DMS114 treated with DMSO at 0.1 percent for 48 hours (cell line): Measurements from ENCODE around the gene BPIFB2.

Source experiments
- DNase-seq: peaks from one replicate; lab custom pipeline; 2025; ENCODE audit not compliant: unreplicated experiment; lab: John Stamatoyannopoulos, UW

The BPIFB2 gene

DNA sequence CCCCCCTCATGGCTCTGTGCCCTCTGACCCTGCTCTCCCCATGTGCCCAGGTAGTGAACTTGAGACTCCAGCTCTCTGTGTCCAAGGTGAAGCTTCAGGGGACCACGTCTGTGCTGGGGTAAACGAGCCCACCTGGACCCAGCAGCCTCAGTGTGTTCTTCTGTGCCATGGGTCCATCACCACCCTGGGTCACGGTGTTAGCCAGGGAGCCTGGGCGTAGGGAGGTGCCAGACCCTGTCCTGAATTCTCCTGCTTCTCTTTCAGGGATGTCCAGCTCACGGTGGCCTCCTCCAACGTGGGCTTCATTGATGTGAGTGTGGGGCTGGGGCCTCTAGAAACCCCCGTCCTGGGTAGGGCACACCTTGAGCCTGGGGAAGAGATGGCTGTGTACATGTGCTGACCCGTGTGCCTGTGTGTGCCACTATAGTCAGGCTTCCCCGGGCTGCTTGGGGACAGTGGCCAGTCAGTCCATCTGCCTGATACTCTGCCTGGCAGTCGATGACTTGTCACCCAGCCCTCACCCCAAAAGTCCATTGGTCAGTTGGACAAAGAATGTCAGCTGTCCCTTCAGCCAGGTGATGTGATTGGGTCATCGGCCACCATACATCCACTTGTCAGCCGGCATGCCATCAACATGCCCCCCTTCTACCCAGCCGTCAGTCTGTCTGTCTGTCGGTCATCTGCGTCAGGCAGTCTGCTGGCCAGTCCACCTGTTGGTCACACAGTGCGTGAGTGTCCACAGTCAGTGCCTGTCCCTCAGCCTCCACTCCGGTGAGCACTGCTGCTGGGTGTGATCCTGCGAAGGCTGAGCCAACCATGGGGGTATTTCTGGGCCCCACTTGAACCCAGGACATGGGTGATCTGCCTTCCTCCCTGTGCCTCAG lies 13.0 kb downstream of the BPIFB2 start:
- DNase-seq, result no peak

DNA sequence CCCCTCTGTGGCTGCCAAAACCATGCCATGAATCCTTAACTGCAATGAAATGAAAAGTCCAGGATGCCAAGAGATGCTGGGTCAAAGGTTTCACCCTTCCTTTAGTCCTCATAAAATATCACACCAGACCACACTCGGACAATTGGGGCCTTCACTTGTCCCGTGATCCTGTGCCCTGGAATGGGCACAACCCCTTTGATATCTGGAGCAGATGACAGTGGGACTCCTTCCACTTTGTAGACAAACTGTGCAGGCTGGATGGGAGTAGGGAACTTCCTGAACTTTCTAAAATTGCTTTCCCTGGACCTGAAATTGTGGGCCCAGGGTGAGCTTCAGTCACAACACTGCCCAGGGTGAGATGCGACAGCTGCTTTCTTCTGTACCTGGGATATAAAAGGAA lies 14.4 kb downstream of the BPIFB2 start:
- DNase-seq, result no peak

DNA sequence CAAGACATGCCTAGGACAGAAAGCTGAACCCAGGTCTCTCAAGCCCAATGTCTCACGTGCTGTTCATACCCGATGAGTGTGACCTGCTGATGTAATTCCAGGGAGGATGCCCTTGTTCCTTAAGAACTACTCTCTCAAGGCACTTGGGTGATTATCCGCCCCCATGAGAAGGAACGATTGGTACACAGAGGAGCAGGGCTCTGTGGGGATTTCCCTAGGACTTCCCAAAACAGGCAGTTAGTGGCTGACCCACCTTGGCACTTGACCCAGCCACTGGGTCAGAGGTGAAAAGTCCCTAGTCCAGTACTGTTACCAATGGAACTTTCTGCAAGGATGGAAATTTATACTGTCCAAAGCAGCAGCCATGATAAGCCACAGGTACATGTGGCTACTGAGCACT lies 14.8 kb downstream of the BPIFB2 start:
- no peak for DNase-seq

DNA sequence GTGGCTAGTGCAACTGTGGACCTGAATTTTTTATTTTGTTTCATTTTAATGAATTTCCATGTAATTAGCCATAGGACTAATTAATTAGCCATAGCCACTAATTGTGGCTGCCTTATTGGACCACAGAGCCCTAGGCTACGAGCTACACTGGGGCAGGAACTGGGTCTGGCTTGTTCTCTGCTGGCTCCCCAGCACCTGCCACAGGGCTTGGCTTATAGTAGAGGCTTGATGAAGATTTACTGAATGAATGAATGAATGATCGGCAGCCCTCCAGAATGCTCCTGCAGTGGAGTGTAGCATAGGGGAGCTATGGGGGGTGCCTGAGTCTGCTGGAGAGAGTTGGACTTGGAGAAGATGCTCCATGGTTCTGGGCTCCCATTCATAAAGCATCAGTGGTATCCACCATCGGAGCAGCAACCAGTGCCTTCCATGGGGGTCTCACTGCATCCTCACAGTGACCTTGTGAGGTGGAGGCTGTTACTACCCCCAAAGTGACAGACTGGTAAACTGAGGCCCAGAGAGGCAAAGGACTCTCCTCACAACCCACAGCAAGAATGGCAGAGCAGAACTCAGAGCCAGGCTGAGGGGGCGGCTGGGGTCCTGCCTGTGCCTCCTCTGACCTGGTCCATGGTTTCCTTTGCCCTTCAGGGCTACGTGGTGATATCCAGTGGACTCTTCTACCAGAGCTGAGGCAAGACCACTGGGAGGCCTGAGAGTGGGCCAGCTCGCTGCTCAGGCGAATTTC lies 15.4 kb downstream of the BPIFB2 start:
- no peak for DNase-seq

DNA sequence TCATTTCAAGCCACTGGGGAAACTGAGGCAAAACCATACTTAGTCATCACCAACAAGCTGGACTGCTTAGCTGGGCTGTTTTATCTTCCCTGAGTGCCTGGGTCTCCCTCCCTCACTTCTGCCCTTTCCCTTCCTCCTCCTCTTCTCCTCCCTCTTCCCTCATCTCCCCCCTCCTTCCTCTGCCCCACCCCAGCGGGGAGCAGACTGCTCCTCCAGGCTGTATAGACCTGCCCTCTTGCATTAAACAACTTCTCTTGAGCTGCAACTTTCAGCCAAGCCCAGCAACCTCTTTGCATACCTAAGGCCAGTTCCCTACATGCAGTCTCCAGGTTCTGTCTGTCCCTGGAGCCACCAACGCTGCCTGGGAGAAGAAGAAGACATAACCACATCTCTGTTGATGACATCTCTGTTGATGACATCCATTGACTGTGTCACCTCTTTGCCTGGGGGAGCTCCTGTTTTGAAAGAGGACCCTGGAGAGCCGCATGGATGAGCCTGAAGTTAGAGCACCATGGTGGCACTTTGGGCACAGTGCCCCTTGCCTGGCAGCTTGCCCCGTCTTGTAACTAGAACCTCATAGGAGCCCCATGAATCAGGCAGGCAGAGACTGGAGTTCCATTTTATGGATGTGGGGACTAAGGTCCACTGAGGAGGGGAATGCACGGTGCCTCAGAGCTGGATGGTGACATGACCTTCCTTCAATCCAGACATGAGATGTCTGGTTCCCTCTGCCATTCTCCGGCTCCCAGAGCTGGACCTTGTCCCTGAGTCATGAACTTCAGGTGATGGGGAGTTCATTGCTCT lies 16.1 kb downstream of the BPIFB2 start:
- no peak for DNase-seq

- no peak for DNase-seq
Observed at GRCh38 chr20:33024243-33024560, 16.7 kb downstream of the BPIFB2 start.

DNA sequence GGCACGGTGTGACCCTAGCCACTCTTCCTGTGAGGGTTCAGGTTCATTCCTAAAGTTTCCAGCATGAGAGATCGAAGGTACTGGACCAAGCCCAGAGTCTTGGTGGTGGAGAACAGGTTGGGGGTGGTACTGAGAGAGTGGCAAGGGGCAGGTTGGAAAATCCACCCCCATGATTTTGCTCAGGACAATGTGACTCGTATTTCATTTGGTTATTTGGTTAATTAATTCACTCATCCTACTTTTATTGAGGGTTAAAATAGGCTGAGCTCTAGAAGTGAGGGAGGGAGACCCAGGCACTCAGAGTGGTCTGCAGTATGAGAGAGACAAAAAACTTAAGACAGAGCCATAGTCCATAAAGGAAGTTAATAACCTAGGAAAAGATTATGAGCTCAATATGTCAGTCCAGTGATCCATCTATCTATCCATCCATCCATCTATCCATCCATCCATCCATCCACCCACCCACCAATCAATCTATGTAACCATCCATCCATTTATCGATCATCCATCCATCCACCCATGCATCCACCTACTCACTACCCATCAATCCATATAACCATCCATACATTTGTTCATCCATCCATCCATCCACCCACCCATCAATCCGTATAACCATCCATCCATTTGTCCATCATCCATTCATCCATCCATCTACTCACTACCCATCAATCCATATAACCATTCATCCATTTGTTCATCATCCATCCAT lies 17.3 kb downstream of the BPIFB2 start:
- no peak for DNase-seq

DNA sequence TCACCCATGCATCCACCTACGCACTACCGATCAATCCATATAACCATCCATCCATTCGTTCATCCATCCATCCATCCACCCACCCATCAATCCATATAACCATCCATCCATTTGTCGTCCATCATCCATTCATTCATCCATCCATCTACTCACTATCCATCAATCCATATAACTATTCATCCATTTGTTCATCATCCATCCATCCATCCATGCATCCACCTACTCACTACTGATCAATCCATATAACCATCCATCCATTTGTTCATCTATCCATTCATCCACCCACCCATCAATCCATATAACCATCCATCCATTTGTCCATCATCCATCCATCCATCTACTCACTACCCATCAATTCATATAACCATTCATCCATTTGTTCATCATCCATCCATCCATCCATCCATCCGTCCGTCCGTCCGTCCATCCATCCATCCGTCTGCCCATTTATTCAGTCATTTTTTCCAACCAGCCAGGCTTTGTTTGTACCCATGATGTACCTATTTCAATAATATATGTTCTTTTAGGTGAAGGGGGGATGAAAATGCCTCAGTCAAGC lies 17.9 kb downstream of the BPIFB2 start:
- DNase-seq, result no peak

GRCh38 chr20:33026072-33026778 lies 18.7 kb downstream of the BPIFB2 start:
- no peak for DNase-seq

DNA sequence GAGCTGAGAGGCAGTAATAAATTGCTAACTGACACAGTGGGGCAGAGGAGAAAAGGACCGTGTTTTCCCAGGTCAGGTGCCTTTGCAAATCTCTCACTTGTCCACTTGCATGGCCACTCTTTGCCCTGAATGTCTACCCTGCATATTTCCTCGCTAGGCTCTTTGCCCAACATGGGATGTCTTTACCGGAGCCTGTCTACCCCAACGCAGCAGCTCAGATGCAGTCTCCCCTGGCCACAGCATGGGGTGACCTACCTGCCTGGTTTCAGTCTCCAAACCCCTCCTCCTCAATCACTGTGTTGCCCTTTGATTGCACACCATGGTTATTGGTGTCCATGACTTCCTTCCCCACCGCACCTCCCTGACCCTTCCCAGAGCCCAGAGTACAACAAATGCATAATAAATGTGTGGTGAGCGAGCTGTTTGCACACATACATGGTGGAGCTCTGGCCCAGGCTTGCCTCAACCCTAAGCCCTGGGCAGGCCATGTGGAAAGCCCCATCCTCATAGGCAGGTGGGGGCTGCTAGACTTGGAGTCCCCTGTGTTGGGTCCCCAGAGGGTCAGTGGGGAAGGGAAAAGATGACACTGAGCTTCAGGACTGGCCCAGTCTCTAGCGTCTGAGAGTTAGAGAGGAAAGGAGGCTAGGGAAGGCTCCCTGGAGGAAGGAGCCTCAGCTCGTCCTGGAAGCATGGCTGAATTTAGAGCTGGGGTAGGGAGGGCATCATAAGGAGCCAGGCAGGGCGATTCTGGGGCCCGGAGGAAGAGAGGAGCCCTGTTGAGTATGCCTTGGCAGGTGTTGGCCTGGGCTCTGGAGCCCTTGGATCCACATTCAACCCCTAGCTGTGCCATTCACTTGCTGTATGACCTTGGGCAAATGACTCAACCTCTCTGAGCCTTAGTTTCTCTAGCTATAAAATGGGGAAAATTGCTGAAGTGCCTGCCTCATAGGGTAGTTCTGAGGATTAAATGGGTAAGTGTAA lies 19.6 kb downstream of the BPIFB2 start:
- DNase-seq, result no peak

- no peak for DNase-seq
Observed at GRCh38 chr20:33027769-33028751, 20.6 kb downstream of the BPIFB2 start.

DNA sequence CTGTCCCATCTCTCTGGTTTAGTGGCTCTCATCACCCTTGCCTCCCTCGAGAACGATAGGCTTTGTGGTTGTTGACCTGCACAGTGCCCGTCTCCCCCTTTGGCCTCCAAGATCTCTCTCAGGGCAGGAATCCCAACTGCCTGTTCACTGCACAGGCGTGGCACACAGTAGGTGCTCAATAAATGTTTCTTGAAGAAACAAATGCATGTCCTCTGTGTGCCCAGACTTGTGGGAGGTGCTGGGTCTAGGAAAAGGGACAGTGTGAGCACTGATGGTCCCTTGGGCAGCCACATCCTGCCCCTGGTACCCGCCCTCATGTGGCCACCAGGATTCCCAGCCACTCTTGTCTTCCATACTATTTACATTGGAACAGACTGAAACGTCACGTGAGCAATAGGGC lies 21.4 kb downstream of the BPIFB2 start:
- no peak for DNase-seq

GRCh38 chr20:33030076-33030475 lies 22.6 kb downstream of the BPIFB2 start:
- no peak for DNase-seq

GRCh38 chr20:33030569-33030968 lies 23.1 kb downstream of the BPIFB2 start:
- no peak for DNase-seq

- no peak for DNase-seq
Observed at GRCh38 chr20:33031531-33031930, 24.0 kb downstream of the BPIFB2 start, which contains the start of gene BPIFB6. BPIFB6 (plus strand) TSS chr20:33031648; CDS start chr20:33031648, 0 bp downstream.

DNA sequence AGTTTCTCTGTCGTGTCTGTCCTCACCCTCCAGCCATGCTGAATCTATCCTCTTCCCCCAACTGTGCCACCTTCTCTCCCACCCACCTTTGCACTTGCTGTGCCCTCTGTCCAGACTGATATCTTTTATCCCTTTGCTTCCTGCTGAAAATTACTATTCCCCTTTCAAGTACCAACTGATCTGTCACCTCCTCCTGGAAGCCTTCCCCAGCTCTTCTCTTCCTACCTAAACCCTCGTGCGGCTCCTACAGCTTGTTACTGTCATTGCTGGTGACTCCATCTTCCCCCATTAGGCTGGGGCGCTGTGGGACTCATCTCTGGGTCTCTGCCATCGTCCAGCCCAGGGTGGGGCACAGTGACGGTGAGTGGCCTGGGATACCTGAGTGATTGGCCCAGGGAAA lies 25.1 kb downstream of the BPIFB2 start:
- no peak for DNase-seq

GRCh38 chr20:33033381-33033780 lies 25.9 kb downstream of the BPIFB2 start:
- no peak for DNase-seq

DNA sequence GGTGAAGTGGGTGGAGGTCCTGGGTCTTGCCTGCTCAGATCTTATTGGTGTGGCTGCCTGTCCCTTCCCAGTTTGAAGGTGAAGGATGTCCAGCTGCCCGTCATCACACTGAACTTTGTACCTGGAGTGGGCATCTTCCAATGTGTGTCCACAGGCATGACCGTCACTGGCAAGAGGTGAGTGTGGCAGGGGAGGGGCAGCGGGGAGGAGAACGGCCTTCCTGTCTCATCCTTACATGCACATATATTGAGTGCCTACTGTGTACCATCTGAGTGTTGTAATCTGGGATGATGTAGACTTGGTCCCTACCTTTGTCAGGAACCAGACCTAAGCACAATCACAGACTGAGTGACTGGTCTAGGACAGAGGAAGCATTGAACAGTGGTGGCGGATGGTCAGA lies 26.6 kb downstream of the BPIFB2 start:
- DNase-seq, result no peak
